Kidney (tissue), 14 donors: ENCODE data around the gene UBAC2. TPM values are rescaled to one million over a fixed set of nuclear protein-coding genes. Genes with fewer than 3 reads are reported as not detected.
A peak's percentile ranks its signal among the peaks of the same experiment; 100 is the strongest.

Source experiments
- DNase-seq, 5 donors: peaks; one replicate each; pipeline ENCODE4 v3.0.0-alpha.2; 2013 to 2020
- FAIRE-seq: peaks from 2 replicates; lab custom pipeline; 2012; peaks lifted over from hg19 to GRCh38; lab: Jason Lieb, UNC
- H3K27ac ChIP-seq, 2 donors: one replicate each; pipeline ENCODE4 v1.7.0; 2013; ENCODE audit warnings: low read depth in 2 of 2, low read length in 2 of 2, inconsistent platforms in 1 of 2
- H3K27me3 ChIP-seq: one replicate; pipeline ENCODE4 v1.7.1; 2013; ENCODE audit warnings: low read length, inconsistent platforms; ENCODE audit not compliant: control insufficient read depth, insufficient read depth
- H3K36me3 ChIP-seq, 3 donors: one replicate each; pipeline versions ENCODE4 v1.7.0 to v1.7.1; 2013; ENCODE audit warnings: low read length in 3 of 3, control low read depth in 1 of 3, inconsistent platforms in 1 of 3; ENCODE audit not compliant: insufficient read depth in 3 of 3, control insufficient read depth in 2 of 3
- H3K4me1 ChIP-seq, 3 donors: one replicate each; pipeline versions ENCODE4 v1.7.0 to v1.7.1; 2013; ENCODE audit warnings: low read length in 3 of 3, inconsistent platforms in 1 of 3, low read depth in 1 of 3; ENCODE audit not compliant: control insufficient read depth in 2 of 3, insufficient read depth in 2 of 3
- H3K4me3 ChIP-seq, 3 donors: one replicate each; pipeline versions ENCODE4 v1.7.0 to v1.8.1; 2013; ENCODE audit warnings: low read length in 3 of 3, control low read depth in 1 of 3, inconsistent platforms in 1 of 3
- H3K9ac ChIP-seq, 3 donors: one replicate each; pipeline versions ENCODE4 v1.7.0 to v1.7.1; 2013; ENCODE audit warnings: low read length in 3 of 3, control low read depth in 1 of 3, inconsistent platforms in 1 of 3
- H3K9me3 ChIP-seq, 3 donors: one replicate each; pipeline versions ENCODE4 v1.7.0 to v1.7.1; 2013; ENCODE audit warnings: low read length in 3 of 3, control low read depth in 1 of 3, inconsistent platforms in 1 of 3; ENCODE audit not compliant: control insufficient read depth in 2 of 3, insufficient read depth in 1 of 3
- intact Hi-C: fragments of 100-400 bp; cut with DNase I; formaldehyde crosslinking; loops from one replicate; pipeline ENCODE4 v1.11.1; 2022
- polyA plus RNA-seq: library from polyadenylated mRNA; stranded (reverse); fragments of 350-450 nt; fragmentation: Illumina TruSeq; extraction: RNeasy Lipid Tissue Mini Kit (QIAGEN cat#74804); gene quantifications from one replicate; pipeline ENCODE4 v1.2.3, GENCODE V29; 2014; ENCODE audit warnings: low read depth, low replicate concordance; ENCODE audit not compliant: insufficient read depth
- total RNA-seq: library from RNA; stranded (reverse); fragmentation: NEBNext Ultra II Directional; extraction: Animal tissue kit (Norgen Biotek cat#: 25700); gene quantifications from one replicate; pipeline ENCODE4 v1.2.1, GENCODE V29; 2021
- TF ChIP-seq, protein P1 (sequence below): IDR thresholded peaks from 3 replicates; pipeline ENCODE4 v1.5.1; 2012; ENCODE audit warnings: mild to moderate bottlenecking, moderate library complexity, borderline replicate concordance; ENCODE audit not compliant: insufficient read depth; ENCODE audit errors: extremely low read depth
- donor health status: control.
- donor health status: control.
- donor health status: control.
- donor health status: control.
- donor health status: control.
- donor health status: DM: yes; HTN: yes; CAD: no.
- donor health status: Normal renal cell carcinoma (clear cell type).

The UBAC2 gene
- total and polyA plus RNA-seq, 2 donors from 2014 or later, result 61.8 to 77.5 TPM

DNA sequence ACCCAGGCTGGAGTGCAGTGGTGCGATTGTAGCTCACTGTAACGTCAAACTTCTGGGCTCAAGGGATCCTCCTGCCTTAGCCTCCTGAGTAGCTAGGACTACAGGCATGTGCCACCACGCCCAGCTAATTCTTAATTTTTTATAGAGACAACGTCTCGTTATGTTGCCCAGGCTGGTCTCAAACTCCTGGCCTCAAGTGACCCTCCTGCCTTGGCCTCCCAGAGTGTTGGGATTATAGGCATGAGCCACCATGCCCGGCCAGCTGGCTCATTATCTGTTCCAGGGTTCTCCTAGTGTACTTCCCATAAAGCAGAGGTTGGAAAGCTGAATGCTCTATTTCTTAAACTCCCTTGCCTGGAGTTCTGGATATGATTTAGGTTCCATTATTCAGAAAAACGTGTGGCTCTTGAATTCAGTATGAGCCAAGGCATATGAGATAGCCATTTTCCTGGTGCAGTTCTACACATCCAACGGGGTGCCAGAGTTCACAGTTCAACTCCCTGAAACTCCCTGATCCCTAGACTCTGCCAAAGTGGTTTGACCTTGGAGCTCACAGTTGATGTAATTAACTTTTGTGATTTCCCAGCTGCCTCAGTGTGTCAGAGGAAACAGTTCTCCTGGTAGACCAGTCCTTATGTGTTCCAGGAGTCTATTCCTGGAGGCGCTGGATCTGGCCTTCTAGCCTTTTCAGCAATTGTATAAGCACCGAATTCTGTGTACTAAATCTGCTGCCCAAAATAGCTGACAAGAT is 85.0 kb downstream of the UBAC2 start:
- H3K36me3 ChIP-seq, result peaks cover 0 to 2% (median 0%) of the 10 kb centered on the region in 3 donors
- no peak overlapping the region for H3K9ac ChIP-seq
- H3K27me3 ChIP-seq, result no peaks in the 10 kb centered on the region
- intact Hi-C loops, result no loop called here
- H3K4me1 ChIP-seq, result peaks cover 0 to 7% (median 4%) of the 10 kb centered on the region in 3 donors
- H3K9me3 ChIP-seq, result no peaks in the 10 kb centered on the region
- TF ChIP-seq, protein P1, sequence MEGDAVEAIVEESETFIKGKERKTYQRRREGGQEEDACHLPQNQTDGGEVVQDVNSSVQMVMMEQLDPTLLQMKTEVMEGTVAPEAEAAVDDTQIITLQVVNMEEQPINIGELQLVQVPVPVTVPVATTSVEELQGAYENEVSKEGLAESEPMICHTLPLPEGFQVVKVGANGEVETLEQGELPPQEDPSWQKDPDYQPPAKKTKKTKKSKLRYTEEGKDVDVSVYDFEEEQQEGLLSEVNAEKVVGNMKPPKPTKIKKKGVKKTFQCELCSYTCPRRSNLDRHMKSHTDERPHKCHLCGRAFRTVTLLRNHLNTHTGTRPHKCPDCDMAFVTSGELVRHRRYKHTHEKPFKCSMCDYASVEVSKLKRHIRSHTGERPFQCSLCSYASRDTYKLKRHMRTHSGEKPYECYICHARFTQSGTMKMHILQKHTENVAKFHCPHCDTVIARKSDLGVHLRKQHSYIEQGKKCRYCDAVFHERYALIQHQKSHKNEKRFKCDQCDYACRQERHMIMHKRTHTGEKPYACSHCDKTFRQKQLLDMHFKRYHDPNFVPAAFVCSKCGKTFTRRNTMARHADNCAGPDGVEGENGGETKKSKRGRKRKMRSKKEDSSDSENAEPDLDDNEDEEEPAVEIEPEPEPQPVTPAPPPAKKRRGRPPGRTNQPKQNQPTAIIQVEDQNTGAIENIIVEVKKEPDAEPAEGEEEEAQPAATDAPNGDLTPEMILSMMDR, result no peak
- DNase-seq, result peak in 1 of 5 donors; percentile 53
- H3K4me3 ChIP-seq, result no peak overlapping the region
- no peak for FAIRE-seq
- H3K27ac ChIP-seq, result peak overlapping the region in 1 of 2 donors; percentile 23

DNA sequence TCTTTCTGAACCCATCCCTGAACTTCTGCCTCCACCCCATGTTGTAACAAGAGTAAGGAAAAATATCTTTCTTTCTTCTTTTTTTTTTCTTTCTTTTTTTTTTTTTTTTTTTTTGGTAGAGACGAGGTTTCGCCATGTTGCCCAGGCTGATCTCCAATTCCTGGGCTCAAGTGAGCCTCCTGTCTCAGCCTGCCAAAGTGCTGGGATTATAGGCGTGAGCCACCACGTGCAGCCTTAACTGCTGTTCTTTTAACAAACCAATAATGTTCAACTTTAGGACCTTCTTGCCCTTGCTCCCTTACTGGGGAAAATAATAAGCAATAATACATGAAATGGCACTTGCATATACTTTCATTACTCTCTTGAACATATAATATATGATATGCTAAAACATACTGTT is 86.9 kb downstream of the UBAC2 start:
- no peaks in the 10 kb centered on the region for H3K27me3 ChIP-seq
- intact Hi-C loops, result no loop called here
- H3K4me1 ChIP-seq, result peaks cover 0 to 7% (median 0%) of the 10 kb centered on the region in 3 donors
- FAIRE-seq, result no peak
- H3K9me3 ChIP-seq, result no peaks in the 10 kb centered on the region
- no peak for DNase-seq
- H3K4me3 ChIP-seq, result no peak overlapping the region
- no peak overlapping the region for H3K27ac ChIP-seq
- H3K9ac ChIP-seq, result no peak overlapping the region
- TF ChIP-seq, protein P1, result no peak
- no peaks in the 10 kb centered on the region for H3K36me3 ChIP-seq

DNA sequence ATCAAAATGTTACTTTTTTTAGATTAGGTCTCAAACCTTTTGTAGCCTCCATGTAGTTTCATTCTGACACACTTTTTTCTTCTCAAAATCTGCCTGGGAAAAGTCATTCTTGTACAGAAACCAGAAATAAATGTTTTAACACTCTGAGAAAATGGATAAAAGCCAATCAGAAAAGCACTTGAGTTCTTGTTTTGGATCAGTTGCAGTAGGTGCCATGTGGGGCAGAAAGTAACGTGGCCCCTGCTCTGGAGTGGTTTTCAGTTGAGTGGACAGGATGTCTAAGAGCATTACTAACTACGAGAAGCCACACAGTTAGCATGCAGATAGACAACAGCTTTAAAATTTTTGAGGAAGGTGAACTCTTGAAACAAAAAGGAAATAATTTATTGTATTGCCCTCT is 87.4 kb downstream of the UBAC2 start:
- Histone ChIP-seq H3K4me1 (peaks cover 0 to 7% (median 0%) of the 10 kb centered on the region in 3 donors), H3K4me3 (no peak overlapping the region), H3K9ac (no peak overlapping the region), H3K27ac (no peak overlapping the region), H3K9me3 (no peaks in the 10 kb centered on the region), H3K27me3 (no peaks in the 10 kb centered on the region), H3K36me3 (no peaks in the 10 kb centered on the region)
- DNase-seq (no peak), FAIRE-seq (no peak)
- TF ChIP-seq, protein P1, result no peak
- intact Hi-C loops, result no loop called here
